Measurements from ENCODE around the gene MYCBPAP.
"Not testable (repeated sequence)": the region's sequence is repeated elsewhere in the genome, so short reads cannot be mapped to it uniquely, and the experiment has no call there.

Gene MYCBPAP

GRCh38 chr17:50472286-50472685 lies 36.0 kb upstream of the MYCBPAP start:
- DNase-seq (ENCODE audit: low read depth): no peak

GRCh38 chr17:50472761-50473161 lies 35.5 kb upstream of the MYCBPAP start:
- not testable (repeated sequence) for DNase-seq (ENCODE audit: low read depth)

- DNase-seq (ENCODE audit: low read depth): no peak
These were observed 34.3 kb upstream of the MYCBPAP start for GRCh38 chr17:50473901-50474300.

GRCh38 chr17:50474523-50474922 lies 33.7 kb upstream of the MYCBPAP start:
- no peak for DNase-seq (ENCODE audit: low read depth)

- DNase-seq (ENCODE audit: low read depth): no peak
These were observed 32.9 kb upstream of the MYCBPAP start for GRCh38 chr17:50475362-50475761.

GRCh38 chr17:50475775-50476544 lies 32.3 kb upstream of the MYCBPAP start:
- not testable (repeated sequence) for DNase-seq (ENCODE audit: low read depth)

- no peak for DNase-seq (ENCODE audit: low read depth)
These were observed 31.5 kb upstream of the MYCBPAP start for GRCh38 chr17:50476545-50477315.

GRCh38 chr17:50477976-50478375 lies 30.3 kb upstream of the MYCBPAP start:
- no peak for DNase-seq (ENCODE audit: low read depth)

GRCh38 chr17:50478391-50479381 lies 29.6 kb upstream of the MYCBPAP start, which contains the start of gene RSAD1:
TSS of gene RSAD1 (plus strand) at chr17:50478860. CDS start at chr17:50478885, 25 bp downstream.
- DNase-seq (ENCODE audit: low read depth): peak; percentile 89

GRCh38 chr17:50479522-50480141 lies 28.6 kb upstream of the MYCBPAP start:
- peak; percentile 82 for DNase-seq (ENCODE audit: low read depth)

- no peak for DNase-seq (ENCODE audit: low read depth)
These were observed 28.0 kb upstream of the MYCBPAP start for GRCh38 chr17:50480142-50480764.

- DNase-seq (ENCODE audit: low read depth): no peak
These were observed 27.3 kb upstream of the MYCBPAP start for GRCh38 chr17:50480854-50481490.

- no peak for DNase-seq (ENCODE audit: low read depth)
These were observed 26.6 kb upstream of the MYCBPAP start for GRCh38 chr17:50481648-50482047.

- no peak for DNase-seq (ENCODE audit: low read depth)
These were observed 26.1 kb upstream of the MYCBPAP start for GRCh38 chr17:50482110-50482509.

GRCh38 chr17:50482516-50482915 lies 25.7 kb upstream of the MYCBPAP start:
- peak; percentile 47 for DNase-seq (ENCODE audit: low read depth)

- no peak for DNase-seq (ENCODE audit: low read depth)
These were observed 25.0 kb upstream of the MYCBPAP start for GRCh38 chr17:50483266-50483665.

GRCh38 chr17:50484386-50485155 lies 23.7 kb upstream of the MYCBPAP start:
- no peak for DNase-seq (ENCODE audit: low read depth)

GRCh38 chr17:50487213-50488096 lies 20.8 kb upstream of the MYCBPAP start:
- no peak for DNase-seq (ENCODE audit: low read depth)

- DNase-seq (ENCODE audit: low read depth): no peak
These were observed 19.4 kb upstream of the MYCBPAP start for GRCh38 chr17:50488880-50489279.

All from CMK (cell line).